Liver (tissue), 3 donors: Measurements from ENCODE around the gene CAV2.

Experiments used
- CTCF ChIP-seq: fragments of 150-350 bp; IDR thresholded peaks from 2 replicates; pipeline ENCODE4 v1.5.1; 2017; ENCODE audit warnings: improper control_type of control experiment, low read depth, low read length; ENCODE audit not compliant: missing input control
- EGR1 ChIP-seq, 2 donors: IDR thresholded peaks; 2 replicates each; pipeline ENCODE4 v1.6.1; 2016 to 2018; ENCODE audit warnings: antibody characterized with exemption in 2 of 2, low read depth in 2 of 2
- FOXA1 ChIP-seq: IDR thresholded peaks from 2 replicates; pipeline ENCODE4 v1.6.1; 2016; ENCODE audit warnings: antibody characterized with exemption
- GABPA ChIP-seq, 2 donors: IDR thresholded peaks in 1 of 2; conservative IDR thresholded peaks in 1 of 2; 2 replicates each; pipeline ENCODE4 v1.6.1; 2016; ENCODE audit warnings: antibody characterized with exemption in 2 of 2, mild to moderate bottlenecking in 1 of 2, moderate library complexity in 1 of 2
- RAD21 ChIP-seq, 2 donors: IDR thresholded peaks; 2 replicates each; pipeline ENCODE4 v1.6.1; 2016; ENCODE audit warnings: antibody characterized with exemption in 2 of 2, mild to moderate bottlenecking in 2 of 2
- SP1 ChIP-seq: IDR thresholded peaks from 2 replicates; pipeline ENCODE4 v1.6.1; 2018; ENCODE audit warnings: antibody characterized with exemption, mild to moderate bottlenecking
- TAF1 ChIP-seq: conservative IDR thresholded peaks from 2 replicates; pipeline ENCODE4 v1.6.1; 2016; ENCODE audit warnings: antibody characterized with exemption, mild to moderate bottlenecking
- YY1 ChIP-seq: IDR thresholded peaks from 2 replicates; pipeline ENCODE4 v1.6.1; 2016; ENCODE audit warnings: antibody characterized with exemption, mild to moderate bottlenecking
- ZBTB33 ChIP-seq: IDR thresholded peaks from 2 replicates; pipeline ENCODE4 v1.6.1; 2016; ENCODE audit warnings: antibody characterized with exemption
- TF ChIP-seq, protein P1 (sequence below): IDR thresholded peaks from 2 replicates; pipeline ENCODE4 v1.6.1; 2016; ENCODE audit warnings: antibody characterized with exemption
- TF ChIP-seq, protein P2 (sequence below): IDR thresholded peaks from 2 replicates; pipeline ENCODE4 v1.6.1; 2016; ENCODE audit warnings: antibody characterized with exemption, mild to moderate bottlenecking
- donor health status: healthy.
- donor health status: healthy.

DNA sequence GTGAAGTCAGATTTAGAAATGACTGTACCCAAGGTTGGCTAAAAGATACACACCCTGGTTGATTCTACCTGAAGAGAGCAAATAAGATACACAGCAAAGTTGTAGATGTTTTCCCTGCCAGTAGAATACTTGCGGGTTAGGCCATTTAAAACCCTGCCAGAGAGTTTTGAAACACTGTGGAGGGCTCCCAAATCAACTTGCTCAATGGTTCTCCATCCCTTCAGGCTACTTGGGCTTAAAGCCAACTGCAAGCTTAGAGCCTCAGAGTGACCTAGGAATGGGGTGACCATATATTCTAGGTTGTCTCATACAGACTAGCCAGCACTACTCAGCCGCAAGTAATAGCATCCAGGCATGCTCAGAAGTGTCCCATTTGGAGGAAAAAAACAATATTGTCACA lies 35.3 kb downstream of the CAV2 start:
- TF ChIP-seq CTCF (no peak), YY1 (no peak), EGR1 (IDR thresholded peaks at IDR 0.05; ENCODE audit: low read depth in 2 of 2) (no peak), TAF1 (no peak), RAD21 (IDR thresholded peaks at IDR 0.05) (no peak), SP1 (no peak), ZBTB33 (no peak), GABPA (IDR thresholded peaks at IDR 0.05 in 1 of 2, conservative IDR thresholded peaks at IDR 0.05 in 1 of 2) (no peak), FOXA1 (no peak)
- TF ChIP-seq, protein P1, sequence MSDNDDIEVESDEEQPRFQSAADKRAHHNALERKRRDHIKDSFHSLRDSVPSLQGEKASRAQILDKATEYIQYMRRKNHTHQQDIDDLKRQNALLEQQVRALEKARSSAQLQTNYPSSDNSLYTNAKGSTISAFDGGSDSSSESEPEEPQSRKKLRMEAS, result no peak
- TF ChIP-seq, protein P2, sequence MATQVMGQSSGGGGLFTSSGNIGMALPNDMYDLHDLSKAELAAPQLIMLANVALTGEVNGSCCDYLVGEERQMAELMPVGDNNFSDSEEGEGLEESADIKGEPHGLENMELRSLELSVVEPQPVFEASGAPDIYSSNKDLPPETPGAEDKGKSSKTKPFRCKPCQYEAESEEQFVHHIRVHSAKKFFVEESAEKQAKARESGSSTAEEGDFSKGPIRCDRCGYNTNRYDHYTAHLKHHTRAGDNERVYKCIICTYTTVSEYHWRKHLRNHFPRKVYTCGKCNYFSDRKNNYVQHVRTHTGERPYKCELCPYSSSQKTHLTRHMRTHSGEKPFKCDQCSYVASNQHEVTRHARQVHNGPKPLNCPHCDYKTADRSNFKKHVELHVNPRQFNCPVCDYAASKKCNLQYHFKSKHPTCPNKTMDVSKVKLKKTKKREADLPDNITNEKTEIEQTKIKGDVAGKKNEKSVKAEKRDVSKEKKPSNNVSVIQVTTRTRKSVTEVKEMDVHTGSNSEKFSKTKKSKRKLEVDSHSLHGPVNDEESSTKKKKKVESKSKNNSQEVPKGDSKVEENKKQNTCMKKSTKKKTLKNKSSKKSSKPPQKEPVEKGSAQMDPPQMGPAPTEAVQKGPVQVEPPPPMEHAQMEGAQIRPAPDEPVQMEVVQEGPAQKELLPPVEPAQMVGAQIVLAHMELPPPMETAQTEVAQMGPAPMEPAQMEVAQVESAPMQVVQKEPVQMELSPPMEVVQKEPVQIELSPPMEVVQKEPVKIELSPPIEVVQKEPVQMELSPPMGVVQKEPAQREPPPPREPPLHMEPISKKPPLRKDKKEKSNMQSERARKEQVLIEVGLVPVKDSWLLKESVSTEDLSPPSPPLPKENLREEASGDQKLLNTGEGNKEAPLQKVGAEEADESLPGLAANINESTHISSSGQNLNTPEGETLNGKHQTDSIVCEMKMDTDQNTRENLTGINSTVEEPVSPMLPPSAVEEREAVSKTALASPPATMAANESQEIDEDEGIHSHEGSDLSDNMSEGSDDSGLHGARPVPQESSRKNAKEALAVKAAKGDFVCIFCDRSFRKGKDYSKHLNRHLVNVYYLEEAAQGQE, result no peak
